Fibroblast of peridontal ligament (primary cell): ENCODE results near the gene IL17C.
"Not testable (repeated sequence)": the region's sequence is repeated elsewhere in the genome, so short reads cannot be mapped to it uniquely, and the experiment has no call there.

Experiments used
- DNase-seq: peaks from one replicate; pipeline ENCODE4 v3.0.0-alpha.2; 2010; ENCODE audit errors: extremely low read depth

Gene IL17C

DNA sequence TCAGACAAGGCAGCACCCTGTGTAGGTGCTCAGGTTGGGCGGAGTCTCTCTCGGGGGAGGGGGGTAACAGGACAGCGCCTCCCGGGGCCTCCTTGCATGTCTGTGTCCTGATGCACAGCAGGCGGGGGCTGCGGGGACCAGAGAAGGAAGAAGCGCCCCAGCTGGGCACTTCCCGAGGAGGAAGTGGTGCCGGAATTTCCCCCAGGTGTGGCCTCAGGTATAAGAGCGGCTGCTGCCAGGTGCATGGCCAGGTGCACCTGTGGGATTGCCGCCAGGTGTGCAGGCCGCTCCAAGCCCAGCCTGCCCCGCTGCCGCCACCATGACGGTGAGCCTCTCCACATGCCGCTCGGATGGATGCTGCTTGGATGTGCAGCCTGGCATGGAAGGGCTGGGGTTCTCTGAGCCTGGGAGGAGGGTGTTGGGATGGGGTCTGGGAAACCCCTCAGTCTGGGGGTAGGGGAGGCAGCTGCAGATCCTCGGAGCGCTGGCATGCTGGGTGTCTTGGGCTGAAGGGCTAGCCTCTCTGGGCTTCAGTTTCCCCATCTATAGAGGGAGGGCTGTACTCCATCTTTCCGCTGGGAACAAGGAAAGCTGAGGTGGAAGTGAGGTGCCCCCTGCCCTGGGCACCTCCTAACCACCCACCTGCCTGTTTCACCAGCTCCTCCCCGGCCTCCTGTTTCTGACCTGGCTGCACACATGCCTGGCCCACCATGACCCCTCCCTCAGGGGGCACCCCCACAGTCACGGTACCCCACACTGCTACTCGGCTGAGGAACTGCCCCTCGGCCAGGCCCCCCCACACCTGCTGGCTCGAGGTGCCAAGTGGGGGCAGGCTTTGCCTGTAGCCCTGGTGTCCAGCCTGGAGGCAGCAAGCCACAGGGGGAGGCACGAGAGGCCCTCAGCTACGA lies at the start of gene IL17C:
Gene IL17C, plus strand, starts transcription at position 250 of the 908 bp plus-strand sequence. Its CDS starts 70 bp downstream, at position 320.
- DNase-seq = no peak

GRCh38 chr16:88588754-88589153 lies 49.6 kb upstream of the IL17C start:
- DNase-seq = no peak

DNA sequence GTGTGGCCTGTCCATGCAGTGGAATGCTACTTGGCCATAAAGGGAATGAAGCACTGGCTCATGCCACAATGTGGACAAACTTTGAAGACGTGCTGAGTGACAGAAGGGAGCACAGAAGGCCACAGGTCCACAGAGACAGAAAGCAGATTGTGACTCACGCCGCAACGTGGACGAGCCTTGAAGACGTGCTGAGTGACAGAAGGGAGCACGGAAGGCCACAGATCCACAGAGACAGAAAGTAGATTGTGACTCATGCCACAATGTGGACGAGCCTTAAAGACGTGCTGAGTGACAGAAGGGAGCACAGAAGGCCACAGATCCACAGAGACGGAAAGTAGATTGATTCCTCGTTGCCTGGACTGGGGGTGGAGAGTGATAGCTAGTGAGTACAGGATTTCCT lies 48.9 kb upstream of the IL17C start:
- DNase-seq = no peak

GRCh38 chr16:88591577-88592021 lies 46.8 kb upstream of the IL17C start:
- no peak for DNase-seq

GRCh38 chr16:88593061-88593460 lies 45.3 kb upstream of the IL17C start:
- DNase-seq = no peak

DNA sequence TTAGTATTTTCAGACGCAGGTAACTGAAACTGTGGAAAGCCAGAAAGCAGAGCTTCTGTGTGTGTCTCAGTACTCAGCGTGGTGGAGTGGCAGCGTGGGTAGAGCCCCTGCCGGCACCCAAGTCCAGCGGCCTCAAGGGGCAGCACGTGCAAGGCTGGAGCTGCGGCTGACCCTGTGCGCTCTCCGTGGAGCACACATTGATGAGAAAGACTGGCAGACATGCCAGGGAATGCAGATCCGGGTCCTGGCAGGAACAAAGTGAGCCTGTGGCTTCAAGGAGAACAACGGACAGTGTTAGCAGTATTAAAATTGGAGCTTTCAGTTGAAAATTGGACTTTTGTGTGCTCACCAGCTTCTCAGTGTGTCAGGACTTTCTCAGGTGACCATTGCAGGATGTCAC lies 44.9 kb upstream of the IL17C start:
- no peak for DNase-seq

- DNase-seq = no peak
Measured at GRCh38 chr16:88593910-88594309, 44.5 kb upstream of the IL17C start.

GRCh38 chr16:88595101-88595500 lies 43.3 kb upstream of the IL17C start:
- no peak for DNase-seq

GRCh38 chr16:88595921-88596320 lies 42.5 kb upstream of the IL17C start:
- no peak for DNase-seq

DNA sequence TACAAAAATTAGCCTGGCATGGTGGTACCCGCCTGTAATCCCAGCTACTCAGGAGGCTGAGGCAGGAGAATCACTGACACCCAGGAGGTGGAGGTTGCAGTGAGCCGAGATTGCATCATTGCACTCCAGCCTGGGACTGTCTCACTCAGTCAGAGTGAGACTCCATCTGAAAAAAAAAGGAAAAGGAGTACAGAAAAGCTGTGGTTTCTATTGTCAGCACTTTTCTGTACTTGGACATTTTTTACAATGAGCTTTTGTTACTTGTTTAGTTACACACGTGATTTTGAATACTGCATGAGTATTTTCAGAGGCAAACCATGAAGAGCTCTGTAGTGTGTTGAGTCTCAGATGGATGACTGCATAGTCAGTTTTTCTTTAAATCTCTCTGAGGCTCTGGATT lies 41.9 kb upstream of the IL17C start:
- DNase-seq = peak; percentile 23

DNA sequence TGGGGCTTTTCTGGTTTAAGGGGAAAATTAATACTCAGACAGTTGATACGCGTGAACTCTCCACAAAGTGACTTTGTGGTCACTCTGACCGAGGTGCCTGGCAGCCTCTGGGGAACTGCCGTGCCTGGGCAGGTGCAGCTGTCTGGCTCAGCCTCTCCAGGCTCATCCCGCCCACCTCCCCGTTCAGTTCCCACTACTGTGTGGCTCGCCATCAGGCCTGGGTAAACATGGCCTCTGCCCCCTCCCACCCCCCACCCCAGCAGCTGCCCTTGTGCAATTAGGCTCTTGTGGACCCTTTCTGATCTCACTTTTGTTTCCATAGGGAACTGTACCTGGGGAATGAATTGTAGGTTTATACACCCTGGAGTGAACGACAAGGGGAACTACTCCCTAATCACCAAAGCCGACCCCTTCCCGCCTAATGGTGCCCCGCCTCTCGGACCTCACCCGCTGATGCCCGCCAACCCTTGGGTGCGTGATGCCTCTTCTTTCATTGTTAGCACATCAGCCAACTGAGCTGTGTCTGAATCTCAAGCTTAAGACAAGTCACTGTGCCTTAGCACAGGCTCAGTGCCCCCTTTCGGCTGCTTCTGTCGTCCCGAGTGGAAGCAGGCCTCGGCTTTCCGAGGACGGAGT lies 40.4 kb upstream of the IL17C start:
- no peak for DNase-seq

- DNase-seq = no peak
Measured at GRCh38 chr16:88599092-88599733, 39.2 kb upstream of the IL17C start.

DNA sequence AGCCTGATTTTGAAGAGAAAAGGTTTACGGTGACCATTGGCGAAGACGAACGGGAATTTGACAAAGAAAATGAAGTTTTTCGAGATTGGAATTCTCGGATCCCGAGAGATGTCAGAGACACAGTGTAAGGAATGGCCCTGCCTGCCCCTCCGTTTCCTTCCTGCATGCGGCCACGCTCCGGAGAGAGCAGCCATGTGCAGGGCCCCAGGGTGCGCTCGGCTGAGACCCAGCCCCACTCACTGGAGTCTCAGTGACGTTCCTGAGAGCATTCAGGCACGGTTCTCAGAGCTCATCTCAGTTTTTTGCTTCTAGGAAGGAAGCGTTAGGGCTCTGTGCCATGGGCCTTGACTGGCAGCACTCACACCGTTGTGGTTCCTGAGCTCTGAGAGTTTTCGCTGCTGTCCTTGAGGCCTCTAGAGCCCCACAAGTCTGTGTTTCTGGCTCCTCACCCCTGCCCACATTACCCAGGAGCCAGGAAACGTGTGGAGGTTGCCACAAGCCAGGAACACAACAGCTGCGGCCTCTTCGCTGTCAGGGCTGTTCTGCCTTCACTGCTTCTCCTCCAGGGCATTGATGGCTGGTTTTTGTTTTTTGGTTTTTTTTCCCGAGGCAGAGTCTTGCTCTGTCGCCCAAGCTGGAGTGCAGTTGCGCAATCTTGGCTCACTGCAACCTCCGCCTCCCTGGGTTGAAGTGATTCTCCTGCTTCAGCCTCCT lies 38.4 kb upstream of the IL17C start:
- DNase-seq = no peak

DNA sequence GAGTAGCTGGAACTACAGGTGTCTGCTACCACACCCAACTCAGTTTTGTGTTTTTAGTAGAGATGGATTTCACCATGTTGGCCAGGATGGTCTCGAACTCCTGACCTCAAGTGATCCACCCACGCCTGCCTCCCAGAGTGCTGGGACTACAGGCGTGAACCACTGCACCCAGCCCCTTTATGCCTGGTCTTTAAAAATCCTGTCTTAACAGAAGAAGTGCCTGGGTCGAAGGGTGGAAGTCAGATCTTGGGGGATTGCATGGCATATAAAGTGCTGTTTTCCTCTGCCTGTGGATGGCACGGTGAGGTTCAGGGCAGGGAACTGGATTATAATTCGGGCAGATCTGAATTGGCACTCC lies 37.9 kb upstream of the IL17C start:
- no peak for DNase-seq

DNA sequence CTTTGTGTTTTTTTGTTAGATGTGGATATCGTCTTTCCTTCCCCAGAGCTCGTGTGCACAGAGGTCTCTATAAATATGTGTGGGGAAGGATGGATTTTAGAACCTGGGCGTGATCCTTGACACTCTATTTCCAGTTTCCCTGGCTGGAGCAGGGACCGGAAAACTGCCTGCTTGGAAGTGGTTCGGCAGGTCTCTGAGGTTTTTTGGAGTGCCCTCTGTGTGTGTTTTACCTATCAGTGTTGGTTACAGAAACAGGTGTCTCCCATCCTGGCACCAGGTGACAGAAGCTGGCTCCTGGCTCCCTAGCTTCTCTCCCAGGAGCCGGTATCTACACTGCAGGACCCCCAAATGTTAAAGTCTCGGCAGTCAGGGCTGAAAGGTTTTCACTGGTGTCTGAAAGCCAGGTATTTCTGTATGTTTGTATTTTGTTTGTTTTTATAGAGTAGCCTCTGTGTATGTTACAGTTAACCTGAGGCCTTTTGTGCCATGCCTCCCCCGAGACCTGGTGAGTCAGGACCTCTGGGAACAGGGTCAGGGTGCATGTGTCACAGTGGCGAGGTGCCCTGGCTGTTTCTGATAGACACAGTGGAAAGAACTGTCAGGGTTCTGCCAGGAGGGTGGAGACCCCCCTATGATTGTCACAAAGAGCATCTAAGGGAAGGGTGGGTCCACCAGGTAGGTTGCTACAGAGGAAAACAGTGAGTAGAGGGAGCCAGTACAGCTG lies 36.9 kb upstream of the IL17C start:
- no peak for DNase-seq

GRCh38 chr16:88602091-88602490 lies 36.3 kb upstream of the IL17C start:
- no peak for DNase-seq

GRCh38 chr16:88605186-88606147 lies 32.9 kb upstream of the IL17C start:
- no peak for DNase-seq

- DNase-seq = no peak
Measured at GRCh38 chr16:88606148-88606757, 32.1 kb upstream of the IL17C start.

GRCh38 chr16:88608076-88608475 lies 30.3 kb upstream of the IL17C start:
- DNase-seq = no peak

DNA sequence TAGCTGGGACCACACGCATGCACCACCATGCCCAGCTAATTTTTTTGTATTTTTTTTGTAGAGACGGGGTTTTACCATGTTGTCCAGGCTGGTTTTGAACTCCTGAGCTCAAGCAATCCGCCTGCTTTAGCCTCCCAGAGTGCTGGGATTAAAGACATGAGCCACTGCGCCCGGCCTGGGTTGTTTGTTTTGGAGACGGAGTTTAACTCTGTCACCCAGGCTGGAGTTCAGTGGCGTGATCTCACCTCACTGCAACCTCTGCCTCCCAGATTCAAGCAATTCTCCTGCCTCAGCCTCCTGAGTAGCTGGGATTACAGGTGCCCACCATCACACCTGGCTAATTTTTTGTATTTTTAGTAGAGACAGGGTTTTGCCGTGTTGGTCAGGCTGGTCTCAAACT lies 28.9 kb upstream of the IL17C start:
- DNase-seq = not testable (repeated sequence)
